Measurements from ENCODE around the gene CCDC191. TPM values are rescaled to one million over a fixed set of nuclear protein-coding genes. Genes with fewer than 3 reads are reported as not detected.
A peak's percentile ranks its signal among the peaks of the same experiment; 100 is the strongest.

CCDC191 gene
- polyA plus RNA-seq, 3 donors from 2014 or later = 0.67 to 2.9 TPM; not detected in 1

DNA sequence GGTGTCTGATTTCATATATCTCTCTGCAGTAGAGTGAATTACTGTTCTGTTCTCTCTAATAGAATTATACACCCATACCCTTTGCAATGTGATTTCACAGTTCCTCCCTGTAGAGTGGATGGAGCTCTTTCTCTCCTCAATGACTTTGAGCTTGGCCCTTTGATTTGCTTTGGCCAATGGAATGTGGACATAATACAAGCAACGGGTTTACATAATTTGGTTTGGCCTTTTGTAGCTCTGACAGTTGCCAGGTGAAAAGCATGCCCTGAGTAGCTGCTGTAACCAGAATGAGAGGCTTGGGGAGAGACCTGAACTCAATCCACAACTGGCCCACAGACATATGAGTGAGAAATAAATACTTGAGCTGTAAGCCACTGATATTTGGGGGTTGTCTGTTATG, 76.4 kb downstream of the CCDC191 start:
- H3K4me3 Mint-ChIP-seq = no peak overlapping the region
- H3K27ac Mint-ChIP-seq = no peak overlapping the region
- no peaks in the 10 kb centered on the region for H3K4me1 Mint-ChIP-seq
- DNase-seq = no peak
- peaks cover 20 to 56% (median 34%) of the 10 kb centered on the region in 3 donors for H3K36me3 Mint-ChIP-seq
- H3K27me3 Mint-ChIP-seq (ENCODE audit: low read depth in 3 of 3) = no peaks in the 10 kb centered on the region
- peaks cover 0 to under 1% (median under 1%) of the 10 kb centered on the region in 6 donors for H3K9me3 Mint-ChIP-seq

DNA sequence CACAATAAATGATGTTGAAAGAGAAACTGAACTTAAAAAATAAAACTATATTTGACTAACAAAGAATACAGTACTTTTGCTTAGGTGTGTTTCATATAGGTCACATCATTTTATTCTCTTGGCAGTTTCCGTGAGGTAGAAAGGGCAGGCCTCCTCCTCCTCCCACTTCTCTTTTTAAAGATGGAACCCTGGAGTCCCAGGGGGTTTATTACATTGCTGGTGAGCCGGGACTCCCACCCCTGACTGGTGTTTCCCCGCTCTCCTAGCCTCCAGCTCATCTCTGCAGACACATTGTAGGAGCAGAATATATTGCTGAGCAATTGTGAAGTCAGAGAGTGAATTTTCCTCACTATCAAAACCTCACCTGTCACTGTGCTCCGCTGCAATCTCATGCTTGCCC, 78.5 kb downstream of the CCDC191 start:
- no peak for DNase-seq
- Mint-ChIP-seq H3K9me3 (peaks cover 14 to 22% (median 20%) of the 10 kb centered on the region in 6 donors), H3K27ac (no peak overlapping the region), H3K27me3 (ENCODE audit: low read depth in 3 of 3) (no peaks in the 10 kb centered on the region), H3K4me1 (no peaks in the 10 kb centered on the region), H3K36me3 (peaks cover 32 to 59% (median 40%) of the 10 kb centered on the region in 3 donors), H3K4me3 (no peak overlapping the region)

- Mint-ChIP-seq H3K36me3 (peaks cover 17 to 23% (median 19%) of the 10 kb centered on the region in 3 donors), H3K4me3 (no peak overlapping the region), H3K27ac (no peak overlapping the region), H3K9me3 (peaks cover 6 to 27% (median 19%) of the 10 kb centered on the region in 6 donors), H3K27me3 (ENCODE audit: low read depth in 3 of 3) (peaks cover 0 to 3% (median 2%) of the 10 kb centered on the region in 3 donors), H3K4me1 (no peaks in the 10 kb centered on the region)
- DNase-seq = no peak
Measured at GRCh38 chr3:113968986-113969385, 87.3 kb downstream of the CCDC191 start.

GRCh38 chr3:113966172-113966571, 90.2 kb downstream of the CCDC191 start:
- Mint-ChIP-seq H3K4me1 (no peaks in the 10 kb centered on the region), H3K27me3 (ENCODE audit: low read depth in 3 of 3) (peaks cover 0 to 2% (median 0%) of the 10 kb centered on the region in 3 donors), H3K36me3 (peaks cover 3 to 9% (median 8%) of the 10 kb centered on the region in 3 donors), H3K27ac (no peak overlapping the region), H3K9me3 (peaks cover 0 to under 1% (median 0%) of the 10 kb centered on the region in 6 donors), H3K4me3 (no peak overlapping the region)
- no peak for DNase-seq

DNA sequence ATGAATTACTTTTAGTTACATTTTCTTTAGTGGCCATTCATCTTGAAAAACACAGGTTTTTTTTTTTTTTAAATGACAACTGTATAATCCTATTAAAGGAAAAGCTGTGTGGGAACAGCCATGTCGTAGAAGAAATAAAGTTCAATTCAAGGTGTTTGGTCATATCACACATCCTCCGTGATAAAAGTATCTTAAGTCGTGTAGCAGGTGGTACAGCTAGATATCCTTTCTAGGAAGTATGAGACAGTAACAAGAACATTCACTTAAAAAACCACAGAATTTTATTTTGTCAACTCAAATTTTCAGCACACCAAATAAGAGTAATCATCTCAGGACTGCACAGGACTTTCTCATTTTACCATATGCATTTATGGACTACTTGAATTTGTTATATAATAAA, 92.4 kb downstream of the CCDC191 start:
- H3K27me3 Mint-ChIP-seq (ENCODE audit: low read depth in 3 of 3) = peaks cover 0 to 2% (median under 1%) of the 10 kb centered on the region in 3 donors
- H3K4me3 Mint-ChIP-seq = no peak overlapping the region
- no peak overlapping the region for H3K27ac Mint-ChIP-seq
- no peaks in the 10 kb centered on the region for H3K9me3 Mint-ChIP-seq
- peaks cover 3 to 24% (median 19%) of the 10 kb centered on the region in 3 donors for H3K36me3 Mint-ChIP-seq
- H3K4me1 Mint-ChIP-seq = no peaks in the 10 kb centered on the region
- no peak for DNase-seq

- Mint-ChIP-seq H3K4me1 (peaks cover 3 to 11% of the 10 kb centered on the region in 2 donors), H3K36me3 (peaks cover 0 to 5% (median 5%) of the 10 kb centered on the region in 3 donors), H3K27ac (no peak overlapping the region), H3K9me3 (no peaks in the 10 kb centered on the region), H3K27me3 (ENCODE audit: low read depth in 3 of 3) (peaks cover 1 to 3% (median 2%) of the 10 kb centered on the region in 3 donors), H3K4me3 (no peak overlapping the region)
- no peak for DNase-seq
Measured at GRCh38 chr3:113954091-113954685, 102.1 kb downstream of the CCDC191 start.

GRCh38 chr3:113953677-113954076, 102.6 kb downstream of the CCDC191 start:
- no peak overlapping the region for H3K27ac Mint-ChIP-seq

DNA sequence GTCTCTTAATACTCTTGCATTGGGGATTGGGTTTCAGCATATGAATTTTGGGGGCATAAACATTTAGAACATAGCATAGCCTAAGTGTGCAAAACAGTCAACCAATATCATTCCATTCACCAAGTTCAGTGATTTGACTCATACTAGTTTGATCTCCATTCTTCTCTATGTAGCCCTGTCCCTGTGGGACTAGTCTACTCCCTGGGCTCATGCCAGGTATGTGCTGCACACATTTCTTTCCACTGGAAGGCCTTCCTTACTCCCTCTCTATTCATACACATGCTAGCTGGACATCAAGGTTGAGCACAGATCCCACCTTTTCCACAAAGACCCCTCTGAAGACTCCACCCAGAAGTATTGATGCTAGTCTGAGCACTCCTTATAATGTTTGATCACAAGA, 103.4 kb downstream of the CCDC191 start:
- Mint-ChIP-seq H3K27ac (no peak overlapping the region), H3K4me3 (no peak overlapping the region), H3K36me3 (peaks cover 0 to 5% (median 0%) of the 10 kb centered on the region in 3 donors), H3K4me1 (peaks cover 9 to 19% of the 10 kb centered on the region in 2 donors), H3K9me3 (no peaks in the 10 kb centered on the region), H3K27me3 (ENCODE audit: low read depth in 3 of 3) (peaks cover 0 to 7% (median 7%) of the 10 kb centered on the region in 3 donors)
- no peak for DNase-seq

More at GRCh38 chr3:113953677-113954076, 102.6 kb downstream of the CCDC191 start:
- H3K9me3 Mint-ChIP-seq = no peaks in the 10 kb centered on the region
- peaks cover 0 to 7% (median 6%) of the 10 kb centered on the region in 3 donors for H3K27me3 Mint-ChIP-seq (ENCODE audit: low read depth in 3 of 3)
- H3K4me3 Mint-ChIP-seq = no peak overlapping the region
- peaks cover 0 to 5% (median under 1%) of the 10 kb centered on the region in 3 donors for H3K36me3 Mint-ChIP-seq
- no peak for DNase-seq
- H3K4me1 Mint-ChIP-seq = peaks cover 7 to 16% of the 10 kb centered on the region in 2 donors

DNA sequence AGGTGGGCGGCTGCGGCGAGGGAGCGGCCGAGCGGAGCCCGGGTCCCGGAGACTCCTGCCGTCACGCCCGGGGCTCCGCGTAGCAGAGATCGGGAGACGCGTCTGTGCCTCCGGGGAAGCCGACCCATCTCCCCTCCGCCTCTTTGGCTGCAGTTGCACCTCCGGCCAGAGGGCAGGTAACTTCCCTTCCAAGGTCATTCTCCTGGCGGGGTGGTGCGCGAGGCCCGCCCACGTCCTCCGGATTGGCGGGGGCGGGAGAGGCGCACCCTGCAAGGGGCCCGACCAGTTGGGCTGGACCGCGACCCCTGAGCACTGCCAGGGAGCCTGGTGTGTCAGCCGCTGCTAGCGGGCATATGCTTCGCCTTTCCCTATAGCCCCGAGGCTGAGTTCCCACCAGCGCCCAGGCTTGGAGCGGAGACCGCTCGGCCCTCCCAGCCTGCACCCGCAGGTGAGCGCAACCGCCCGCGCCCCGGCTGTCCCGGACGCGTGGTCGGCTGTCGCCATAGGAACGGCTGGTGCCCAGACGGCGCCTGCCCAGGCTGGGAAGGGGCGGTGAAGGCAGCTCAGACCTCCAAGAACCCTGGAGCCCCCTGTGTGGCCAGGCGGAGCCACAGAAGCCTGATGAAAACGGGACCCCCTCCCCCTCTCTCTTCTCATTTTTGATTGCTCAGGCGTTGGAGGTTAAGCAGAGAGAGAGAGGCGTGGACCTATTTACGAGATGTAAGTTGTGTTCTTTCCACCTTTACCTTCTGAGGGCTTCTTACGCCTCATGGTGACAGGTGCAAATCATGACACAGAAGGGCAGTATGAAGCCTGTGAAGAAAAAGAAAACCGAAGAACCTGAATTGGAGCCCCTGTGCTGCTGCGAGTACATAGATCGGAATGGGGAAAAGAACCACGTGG, 108.1 kb downstream of the CCDC191 start:
- DNase-seq = peak; percentile 30 to 40 (median 39)
- peaks cover 10 to 24% of the 10 kb centered on the region in 2 donors for H3K4me1 Mint-ChIP-seq
- H3K27ac Mint-ChIP-seq = peak overlapping the region in 4 of 6 donors; percentile 14 to 63 (median 25)
- peaks cover 2 to 18% (median 15%) of the 10 kb centered on the region in 3 donors for H3K27me3 Mint-ChIP-seq (ENCODE audit: low read depth in 3 of 3)
- H3K4me3 Mint-ChIP-seq = peak overlapping the region; percentile 64 to 77 (median 69)
- H3K9me3 Mint-ChIP-seq = no peaks in the 10 kb centered on the region
- peaks cover 0 to 5% (median 0%) of the 10 kb centered on the region in 3 donors for H3K36me3 Mint-ChIP-seq

DNA sequence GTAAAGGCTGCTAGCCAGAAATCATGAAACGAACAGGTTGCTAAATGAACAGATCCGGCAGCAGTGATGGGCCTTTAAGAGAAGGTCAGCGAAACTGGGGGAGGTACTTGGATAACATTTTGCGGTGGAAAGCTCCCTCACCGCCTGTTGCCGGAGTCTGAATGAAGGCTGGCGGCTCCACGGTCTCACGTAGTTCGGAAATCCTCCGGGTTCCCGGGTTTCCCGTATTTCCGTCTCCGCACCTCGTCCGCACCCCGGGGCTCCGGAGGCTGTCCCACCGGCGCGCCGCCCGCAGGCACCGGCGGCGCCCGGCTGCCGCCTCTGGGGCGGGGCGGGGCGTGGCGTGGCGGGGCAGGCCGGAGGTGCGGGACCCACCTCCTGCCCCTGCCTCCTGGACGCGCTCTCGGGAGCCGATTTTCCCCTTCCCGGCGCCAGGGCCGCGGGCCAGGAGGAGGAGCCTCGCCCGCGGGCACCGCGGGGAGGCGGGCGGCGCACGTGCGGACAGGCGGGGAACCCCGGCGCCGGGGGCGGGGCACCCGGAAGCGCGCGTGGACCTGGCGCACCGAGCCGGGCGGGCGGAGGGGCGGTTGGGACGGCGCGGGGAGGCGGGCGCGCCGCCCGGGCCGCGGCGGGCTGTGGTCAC, 108.8 kb downstream of the CCDC191 start, which contains the start of gene ZDHHC23:
Gene ZDHHC23, plus strand, starts transcription at position 642 of the 643 bp plus-strand sequence. CDS start 790 bp downstream, outside the sequence.
- H3K9me3 Mint-ChIP-seq = no peaks in the 10 kb centered on the region
- peaks cover 7 to 21% (median 15%) of the 10 kb centered on the region in 3 donors for H3K27me3 Mint-ChIP-seq (ENCODE audit: low read depth in 3 of 3)
- H3K4me3 Mint-ChIP-seq = peak within 1 kb of the TSS; percentile 86 to 93 (median 87)
- peaks cover 10 to 24% of the 10 kb centered on the region in 2 donors for H3K4me1 Mint-ChIP-seq
- H3K27ac Mint-ChIP-seq = peak within 1 kb of the TSS in 5 of 6 donors; percentile 63 to 79 (median 65)
- H3K36me3 Mint-ChIP-seq = peaks cover 0 to 5% (median 0%) of the 10 kb centered on the region in 3 donors
- DNase-seq = peak; percentile 72 to 73 (median 73)

DNA sequence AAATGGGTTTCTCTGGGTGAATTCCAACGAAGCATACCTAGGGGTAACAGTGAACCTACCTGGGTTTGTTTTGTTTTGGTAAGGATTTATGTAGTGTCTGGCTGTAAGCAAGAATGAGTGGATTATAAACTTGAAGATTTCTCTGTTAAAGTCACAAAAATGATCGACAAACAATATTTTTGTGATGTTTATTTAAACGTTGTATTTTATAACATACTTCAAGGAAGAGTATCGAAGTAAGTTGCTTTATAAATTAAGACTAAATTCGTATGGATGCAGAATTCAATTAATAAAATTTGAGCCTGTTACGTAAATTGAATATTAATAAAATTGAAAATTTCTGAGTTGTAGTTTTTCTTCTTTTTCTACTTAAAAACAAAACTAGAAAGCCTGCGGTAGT, 109.5 kb downstream of the CCDC191 start:
- Mint-ChIP-seq H3K36me3 (no peaks in the 10 kb centered on the region), H3K4me1 (peaks cover 10 to 24% of the 10 kb centered on the region in 2 donors), H3K27me3 (ENCODE audit: low read depth in 3 of 3) (peaks cover 7 to 21% (median 15%) of the 10 kb centered on the region in 3 donors), H3K9me3 (no peaks in the 10 kb centered on the region), H3K4me3 (peak overlapping the region; percentile 86 to 93 (median 87)), H3K27ac (peak overlapping the region in 4 of 6 donors; percentile 19 to 79 (median 64))
- DNase-seq = no peak

DNA sequence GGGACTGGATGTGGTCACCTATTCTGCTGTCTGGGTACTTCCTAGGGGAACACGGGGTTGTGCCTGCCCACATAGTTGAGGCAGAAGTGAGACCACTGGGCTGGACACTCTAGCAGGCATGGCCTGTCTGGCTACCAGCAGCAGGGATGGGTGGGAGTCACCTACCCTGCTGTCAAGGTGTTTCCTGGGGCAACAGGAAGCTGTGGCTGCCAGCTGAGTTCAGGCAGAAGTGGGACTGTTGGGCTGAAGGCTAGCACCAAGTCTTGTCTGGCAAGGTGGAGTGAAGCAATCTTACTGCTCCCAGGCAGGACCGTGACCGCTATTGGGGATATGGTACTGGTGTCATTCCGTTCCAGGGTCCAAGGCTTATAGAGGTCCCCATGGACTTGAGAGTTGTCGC, 128.8 kb downstream of the CCDC191 start:
- peaks cover 1 to 25% (median 9%) of the 10 kb centered on the region in 3 donors for H3K27me3 Mint-ChIP-seq (ENCODE audit: low read depth in 3 of 3)
- H3K4me3 Mint-ChIP-seq = no peak overlapping the region
- H3K9me3 Mint-ChIP-seq = peaks cover 7 to 25% (median 20%) of the 10 kb centered on the region in 6 donors
- no peak overlapping the region for H3K27ac Mint-ChIP-seq
- peaks cover 10 to 11% (median 10%) of the 10 kb centered on the region in 3 donors for H3K36me3 Mint-ChIP-seq
- H3K4me1 Mint-ChIP-seq = no peaks in the 10 kb centered on the region
- DNase-seq = no peak

DNA sequence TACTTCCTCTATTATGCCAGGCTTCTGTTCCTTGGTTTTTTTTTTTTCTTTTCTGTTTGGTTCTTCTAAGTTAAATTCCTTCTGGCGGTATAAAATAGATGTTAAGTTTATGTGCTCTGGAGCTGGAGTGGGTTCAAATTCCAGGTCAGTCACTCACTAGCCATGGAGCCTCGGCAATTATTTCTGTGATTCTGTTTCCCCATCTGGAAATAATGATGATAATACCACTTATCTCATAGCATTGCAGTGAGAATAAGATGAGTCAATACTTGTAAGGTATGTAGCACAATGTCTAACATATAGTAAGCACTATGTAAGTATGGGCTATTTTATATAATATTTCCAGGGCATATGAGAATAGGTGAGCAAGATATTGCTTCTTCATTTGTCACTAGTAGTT, 141.7 kb downstream of the CCDC191 start:
- Mint-ChIP-seq H3K9me3 (no peaks in the 10 kb centered on the region), H3K27ac (peak overlapping the region in 1 of 6 donors; percentile 17), H3K27me3 (ENCODE audit: low read depth in 3 of 3) (peaks cover 0 to 2% (median 2%) of the 10 kb centered on the region in 3 donors), H3K36me3 (no peaks in the 10 kb centered on the region), H3K4me1 (peaks cover 7 to 8% of the 10 kb centered on the region in 2 donors), H3K4me3 (no peak overlapping the region)
- no peak for DNase-seq

Data from immature natural killer cell (primary cell).